Endothelial cell of umbilical vein (primary cell): ENCODE data around the gene LMO7.

Experiments used
- CTCF ChIP-seq, 2 donors: IDR thresholded peaks; 1 replicate in 1 of 2; 2 replicates in 1 of 2; pipeline ENCODE4 v1.5.1; 2011; ENCODE audit warnings: low read length in 2 of 2, mild to moderate bottlenecking in 2 of 2, moderate library complexity in 2 of 2, control low read depth in 1 of 2, inconsistent platforms in 1 of 2, low read depth in 1 of 2; ENCODE audit not compliant: insufficient read depth in 1 of 2; ENCODE audit errors: extremely low read depth in 1 of 2
- GATA2 ChIP-seq: IDR thresholded peaks from 2 replicates; pipeline ENCODE4 v1.7.0; 2011; ENCODE audit warnings: low read depth, mild to moderate bottlenecking, moderate library complexity, mixed read lengths, low read length; ENCODE audit not compliant: insufficient read length, insufficient read depth
- POLR2A ChIP-seq: IDR thresholded peaks from 2 replicates; pipeline ENCODE4 v1.6.1; 2012; ENCODE audit warnings: low read depth, mild to moderate bottlenecking, control low read depth, low read length
- POLR2AphosphoS5 ChIP-seq: IDR thresholded peaks from 2 replicates; pipeline ENCODE4 v1.6.1; 2012; ENCODE audit warnings: low read depth, mild to moderate bottlenecking, control low read depth, low read length, moderate library complexity; ENCODE audit not compliant: insufficient read depth

GRCh38 chr13:75796825-75797224, 160.7 kb downstream of the LMO7 start:
- TF ChIP-seq CTCF (IDR thresholded peaks at IDR 0.05; ENCODE audit: extremely low read depth in 1 of 2, insufficient read depth in 1 of 2, low read depth in 1 of 2, low read length in 2 of 2) (no peak), POLR2AphosphoS5 (no peak), POLR2A (no peak), GATA2 (no peak)
